HEK293 (cell line): Measurements from ENCODE around the gene CRYBA2.

ENCODE experiments used
- CTCF ChIP-seq: fragments of 450-650 bp; formaldehyde crosslinking; IDR thresholded peaks from 2 replicates; pipeline ENCODE4 v1.5.1; 2016; ENCODE audit warnings: missing biosample characterization, missing genetic modification characterization
- GLIS1 ChIP-seq: fragments of 450-650 bp; formaldehyde crosslinking; IDR thresholded peaks from 2 replicates; pipeline ENCODE4 v1.5.1; 2016; ENCODE audit warnings: missing biosample characterization, missing genetic modification characterization
- KLF1 ChIP-seq: fragments of 450-650 bp; formaldehyde crosslinking; IDR thresholded peaks from 2 replicates; pipeline ENCODE4 v1.5.1; 2016; ENCODE audit warnings: missing biosample characterization, missing genetic modification characterization
- KLF8 ChIP-seq: fragments of 450-650 bp; formaldehyde crosslinking; IDR thresholded peaks from 2 replicates; pipeline ENCODE4 v1.5.1; 2016; ENCODE audit warnings: missing biosample characterization, missing genetic modification characterization
- KLF9 ChIP-seq: fragments of 450-650 bp; formaldehyde crosslinking; IDR thresholded peaks from 2 replicates; pipeline ENCODE4 v1.5.1; 2016; ENCODE audit warnings: missing biosample characterization, missing genetic modification characterization, low read depth
- PATZ1 ChIP-seq: fragments of 450-650 bp; formaldehyde crosslinking; IDR thresholded peaks from 2 replicates; pipeline ENCODE4 v1.5.1; 2016; ENCODE audit warnings: missing biosample characterization, missing genetic modification characterization
- PRDM6 ChIP-seq: fragments of 450-650 bp; formaldehyde crosslinking; IDR thresholded peaks from 2 replicates; pipeline ENCODE4 v1.5.1; 2017; ENCODE audit warnings: missing biosample characterization, missing genetic modification characterization
- REPIN1 ChIP-seq: fragments of 450-650 bp; formaldehyde crosslinking; IDR thresholded peaks from 2 replicates; pipeline ENCODE4 v1.5.1; 2017; ENCODE audit warnings: missing biosample characterization, missing genetic modification characterization, low read depth
- WT1 ChIP-seq: fragments of 450-650 bp; formaldehyde crosslinking; IDR thresholded peaks from 2 replicates; pipeline ENCODE4 v1.5.1; 2016; ENCODE audit warnings: missing biosample characterization, missing genetic modification characterization
- ZBTB49 ChIP-seq: fragments of 450-650 bp; formaldehyde crosslinking; IDR thresholded peaks from 2 replicates; pipeline ENCODE4 v1.5.1; 2016; ENCODE audit warnings: missing biosample characterization, missing genetic modification characterization, low read depth
- ZFP69B ChIP-seq: fragments of 450-650 bp; formaldehyde crosslinking; IDR thresholded peaks from 2 replicates; pipeline ENCODE4 v1.5.1; 2016; ENCODE audit warnings: missing biosample characterization, missing genetic modification characterization
- ZIC2 ChIP-seq: fragments of 450-650 bp; formaldehyde crosslinking; IDR thresholded peaks from 2 replicates; pipeline ENCODE4 v1.5.1; 2016; ENCODE audit warnings: missing biosample characterization, missing genetic modification characterization
- ZNF10 ChIP-seq: fragments of 450-650 bp; formaldehyde crosslinking; IDR thresholded peaks from 2 replicates; pipeline ENCODE4 v1.5.1; 2017; ENCODE audit warnings: missing biosample characterization, missing genetic modification characterization
- ZNF223 ChIP-seq: fragments of 450-650 bp; formaldehyde crosslinking; IDR thresholded peaks from 2 replicates; pipeline ENCODE4 v1.5.1; 2016; ENCODE audit warnings: missing biosample characterization, missing genetic modification characterization
- ZNF26 ChIP-seq: fragments of 450-650 bp; formaldehyde crosslinking; IDR thresholded peaks from 2 replicates; pipeline ENCODE4 v1.5.1; 2016; ENCODE audit warnings: missing biosample characterization, missing genetic modification characterization
- ZNF404 ChIP-seq: fragments of 450-650 bp; formaldehyde crosslinking; IDR thresholded peaks from 2 replicates; pipeline ENCODE4 v1.5.1; 2017; ENCODE audit warnings: missing biosample characterization, missing genetic modification characterization
- ZNF416 ChIP-seq: fragments of 450-650 bp; formaldehyde crosslinking; IDR thresholded peaks from 2 replicates; pipeline ENCODE4 v1.5.1; 2016; ENCODE audit warnings: missing biosample characterization, missing genetic modification characterization
- ZNF529 ChIP-seq: fragments of 450-650 bp; formaldehyde crosslinking; IDR thresholded peaks from 2 replicates; pipeline ENCODE4 v1.5.1; 2017; ENCODE audit warnings: missing genetic modification characterization, missing biosample characterization; ENCODE audit not compliant: insufficient replicate concordance
- ZNF596 ChIP-seq: fragments of 450-650 bp; IDR thresholded peaks from 2 replicates; pipeline ENCODE4 v1.5.0; 2018; ENCODE audit warnings: missing biosample characterization, mild to moderate bottlenecking, missing genetic modification characterization, moderate library complexity
- ZNF629 ChIP-seq: fragments of 450-650 bp; formaldehyde crosslinking; IDR thresholded peaks from 2 replicates; pipeline ENCODE4 v1.5.1; 2017; ENCODE audit warnings: missing biosample characterization, missing genetic modification characterization
- ZNF660 ChIP-seq: fragments of 450-650 bp; IDR thresholded peaks from 2 replicates; pipeline ENCODE4 v1.5.1; 2018; ENCODE audit warnings: missing biosample characterization, mild to moderate bottlenecking, missing genetic modification characterization
- ZNF704 ChIP-seq: fragments of 450-650 bp; formaldehyde crosslinking; IDR thresholded peaks from 2 replicates; pipeline ENCODE4 v1.5.1; 2016; ENCODE audit warnings: missing biosample characterization, missing genetic modification characterization
- ZNF747 ChIP-seq: fragments of 450-650 bp; formaldehyde crosslinking; IDR thresholded peaks from 2 replicates; pipeline ENCODE4 v1.5.1; 2016; ENCODE audit warnings: missing biosample characterization, missing genetic modification characterization
- ZNF837 ChIP-seq: fragments of 450-650 bp; formaldehyde crosslinking; IDR thresholded peaks from 2 replicates; pipeline ENCODE4 v1.5.1; 2016; ENCODE audit warnings: missing biosample characterization, missing genetic modification characterization
- TF ChIP-seq, protein P1 (sequence below): fragments of 450-650 bp; formaldehyde crosslinking; IDR thresholded peaks from 2 replicates; pipeline ENCODE4 v1.5.1; 2016; ENCODE audit warnings: missing biosample characterization, missing genetic modification characterization, borderline replicate concordance
- TF ChIP-seq, protein P2 (sequence below): fragments of 450-650 bp; IDR thresholded peaks from 2 replicates; pipeline ENCODE4 v1.5.1; 2018; ENCODE audit warnings: missing biosample characterization, missing genetic modification characterization

CRYBA2 gene

DNA sequence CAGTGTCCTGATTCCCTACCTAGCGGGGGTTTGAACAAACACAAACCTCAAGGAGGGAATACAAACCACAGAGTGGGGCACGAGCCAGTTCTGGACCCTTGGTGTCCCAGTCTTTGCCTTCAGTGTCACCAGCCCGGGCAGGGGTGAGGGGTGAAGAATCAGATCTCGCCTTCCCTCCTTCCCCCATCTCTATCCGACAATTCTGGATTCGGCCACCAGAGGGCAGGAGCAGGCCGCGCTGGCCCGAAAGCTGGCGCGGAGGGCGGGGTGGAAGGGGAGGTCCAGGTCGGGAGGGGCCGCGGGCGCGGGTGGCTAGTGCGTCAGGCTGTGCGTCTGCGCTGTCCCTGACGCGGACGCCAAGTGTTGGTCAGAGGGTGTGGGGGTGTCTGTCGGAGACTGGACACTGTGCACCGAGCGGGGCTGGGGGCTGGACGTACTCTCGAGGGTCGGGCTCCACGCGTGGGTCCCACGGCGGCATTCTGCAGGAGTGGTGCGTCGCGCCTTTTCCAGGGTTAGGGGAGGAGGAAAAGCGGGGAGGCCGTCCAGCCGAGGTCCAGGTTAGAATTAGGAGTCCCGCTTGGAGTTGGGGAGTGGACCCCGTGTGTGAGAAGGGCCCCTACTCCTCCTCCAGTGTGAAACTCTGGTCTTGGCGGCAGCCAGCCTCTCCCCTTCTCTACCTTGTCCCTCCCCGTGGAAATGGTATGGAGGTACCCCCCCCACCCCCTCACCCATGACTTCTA, 2.9 kb upstream of the CRYBA2 start (continued):
- TF ChIP-seq ZNF10 (tag by site-specific recombination) (no peak), KLF9 (tag by site-specific recombination) (peak; percentile 70; the same call in 1 of the 2 replicates), ZNF596 (no peak), PRDM6 (tag by site-specific recombination) (no peak), ZIC2 (tag by site-specific recombination) (no peak), ZNF704 (tag by site-specific recombination) (no peak), PATZ1 (tag by site-specific recombination) (peak; percentile 90), CTCF (peak; percentile 94), REPIN1 (tag by site-specific recombination) (no peak), ZNF404 (tag by site-specific recombination) (no peak), KLF1 (tag by site-specific recombination) (peak; percentile 55), ZBTB49 (no peak), ZNF416 (no peak), ZNF837 (tag by site-specific recombination) (no peak), ZFP69B (peak; percentile 90), ZNF529 (tag by site-specific recombination) (no peak), ZNF747 (no peak), ZNF629 (peak; percentile 65), ZNF660 (0 out of 2 replicates have a peak, but pooled peaks have one; percentile 33), KLF8 (peak; percentile 70; the same call in 1 of the 2 replicates), WT1 (tag by site-specific recombination) (0 out of 2 replicates have a peak, but pooled peaks have one; percentile 30), GLIS1 (tag by site-specific recombination) (peak; percentile 44; the same call in 1 of the 2 replicates), ZNF223 (tag by site-specific recombination) (no peak), ZNF26 (tag by site-specific recombination) (no peak)
- TF ChIP-seq, protein P1, sequence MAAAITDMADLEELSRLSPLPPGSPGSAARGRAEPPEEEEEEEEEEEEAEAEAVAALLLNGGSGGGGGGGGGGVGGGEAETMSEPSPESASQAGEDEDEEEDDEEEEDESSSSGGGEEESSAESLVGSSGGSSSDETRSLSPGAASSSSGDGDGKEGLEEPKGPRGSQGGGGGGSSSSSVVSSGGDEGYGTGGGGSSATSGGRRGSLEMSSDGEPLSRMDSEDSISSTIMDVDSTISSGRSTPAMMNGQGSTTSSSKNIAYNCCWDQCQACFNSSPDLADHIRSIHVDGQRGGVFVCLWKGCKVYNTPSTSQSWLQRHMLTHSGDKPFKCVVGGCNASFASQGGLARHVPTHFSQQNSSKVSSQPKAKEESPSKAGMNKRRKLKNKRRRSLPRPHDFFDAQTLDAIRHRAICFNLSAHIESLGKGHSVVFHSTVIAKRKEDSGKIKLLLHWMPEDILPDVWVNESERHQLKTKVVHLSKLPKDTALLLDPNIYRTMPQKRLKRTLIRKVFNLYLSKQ: no peak
- TF ChIP-seq, protein P2, sequence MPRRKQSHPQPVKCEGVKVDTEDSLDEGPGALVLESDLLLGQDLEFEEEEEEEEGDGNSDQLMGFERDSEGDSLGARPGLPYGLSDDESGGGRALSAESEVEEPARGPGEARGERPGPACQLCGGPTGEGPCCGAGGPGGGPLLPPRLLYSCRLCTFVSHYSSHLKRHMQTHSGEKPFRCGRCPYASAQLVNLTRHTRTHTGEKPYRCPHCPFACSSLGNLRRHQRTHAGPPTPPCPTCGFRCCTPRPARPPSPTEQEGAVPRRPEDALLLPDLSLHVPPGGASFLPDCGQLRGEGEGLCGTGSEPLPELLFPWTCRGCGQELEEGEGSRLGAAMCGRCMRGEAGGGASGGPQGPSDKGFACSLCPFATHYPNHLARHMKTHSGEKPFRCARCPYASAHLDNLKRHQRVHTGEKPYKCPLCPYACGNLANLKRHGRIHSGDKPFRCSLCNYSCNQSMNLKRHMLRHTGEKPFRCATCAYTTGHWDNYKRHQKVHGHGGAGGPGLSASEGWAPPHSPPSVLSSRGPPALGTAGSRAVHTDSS (tag by site-specific recombination): no peak
